ENCODE results near the gene TPSB2.
"Not testable (repeated sequence)": the region's sequence is repeated elsewhere in the genome, so short reads cannot be mapped to it uniquely, and the experiment has no call there.

The TPSB2 gene

GRCh38 chr16:1204933-1205332 is 25.1 kb downstream of the TPSB2 start:
- no peak overlapping the region for H3K27ac ChIP-seq (ENCODE audit: low read depth, low read length)
- no peaks in the 10 kb centered on the region for H3K27me3 ChIP-seq (ENCODE audit: insufficient read depth, low read length)
- H3K9me3 ChIP-seq (ENCODE audit: insufficient read depth, low read depth, low read length): no peaks in the 10 kb centered on the region
- H3K9ac ChIP-seq (ENCODE audit: low read depth, low read length): no peak overlapping the region
- H3K4me3 ChIP-seq (ENCODE audit: low read length): no peak overlapping the region
- no peaks in the 10 kb centered on the region for H3K4me1 ChIP-seq (ENCODE audit: insufficient read depth, low read length)
- WGBS: 90% methylated on average over 15 of the region's 21 CpGs
- peaks cover 28% of the 10 kb centered on the region for H3K36me3 ChIP-seq (ENCODE audit: insufficient read depth, low read length)

- WGBS: 96% methylated on average over 18 of the region's 18 CpGs
- no peaks in the 10 kb centered on the region for H3K27me3 ChIP-seq (ENCODE audit: insufficient read depth, low read length)
- H3K27ac ChIP-seq (ENCODE audit: low read depth, low read length): no peak overlapping the region
- H3K9me3 ChIP-seq (ENCODE audit: insufficient read depth, low read depth, low read length): no peaks in the 10 kb centered on the region
- H3K4me3 ChIP-seq (ENCODE audit: low read length): no peak overlapping the region
- H3K4me1 ChIP-seq (ENCODE audit: insufficient read depth, low read length): no peaks in the 10 kb centered on the region
- peaks cover 13% of the 10 kb centered on the region for H3K36me3 ChIP-seq (ENCODE audit: insufficient read depth, low read length)
- H3K9ac ChIP-seq (ENCODE audit: low read depth, low read length): no peak overlapping the region
These were observed 27.7 kb downstream of the TPSB2 start for GRCh38 chr16:1202274-1202673.

- Histone ChIP-seq H3K9ac (ENCODE audit: low read depth, low read length) (no peak overlapping the region), H3K4me3 (ENCODE audit: low read length) (no peak overlapping the region), H3K36me3 (ENCODE audit: insufficient read depth, low read length) (peaks cover 13% of the 10 kb centered on the region), H3K27me3 (ENCODE audit: insufficient read depth, low read length) (no peaks in the 10 kb centered on the region), H3K27ac (ENCODE audit: low read depth, low read length) (no peak overlapping the region), H3K4me1 (ENCODE audit: insufficient read depth, low read length) (no peaks in the 10 kb centered on the region), H3K9me3 (ENCODE audit: insufficient read depth, low read depth, low read length) (no peaks in the 10 kb centered on the region)
- 94% methylated on average over 25 of the region's 25 CpGs for WGBS
These were observed 28.5 kb downstream of the TPSB2 start for GRCh38 chr16:1201444-1201843.

- no peaks in the 10 kb centered on the region for H3K27me3 ChIP-seq (ENCODE audit: insufficient read depth, low read length)
These were observed 29.9 kb downstream of the TPSB2 start for GRCh38 chr16:1200014-1200627.

GRCh38 chr16:1199347-1200013 is 30.5 kb downstream of the TPSB2 start:
- Histone ChIP-seq H3K36me3 (ENCODE audit: insufficient read depth, low read length) (peaks cover 10% of the 10 kb centered on the region; the same call in 1 of the 2 replicates), H3K4me3 (ENCODE audit: low read length) (no peak overlapping the region), H3K4me1 (ENCODE audit: insufficient read depth, low read length) (no peaks in the 10 kb centered on the region), H3K27me3 (ENCODE audit: insufficient read depth, low read length) (no peaks in the 10 kb centered on the region), H3K27ac (ENCODE audit: low read depth, low read length) (no peak overlapping the region), H3K9me3 (ENCODE audit: insufficient read depth, low read depth, low read length) (no peaks in the 10 kb centered on the region), H3K9ac (ENCODE audit: low read depth, low read length) (no peak overlapping the region)
- 92% methylated on average over 10 of the region's 19 CpGs for WGBS

More at GRCh38 chr16:1200014-1200627, 29.9 kb downstream of the TPSB2 start:
- Histone ChIP-seq H3K4me3 (ENCODE audit: low read length) (no peak overlapping the region), H3K9me3 (ENCODE audit: insufficient read depth, low read depth, low read length) (no peaks in the 10 kb centered on the region), H3K4me1 (ENCODE audit: insufficient read depth, low read length) (no peaks in the 10 kb centered on the region), H3K27ac (ENCODE audit: low read depth, low read length) (no peak overlapping the region), H3K36me3 (ENCODE audit: insufficient read depth, low read length) (peaks cover 10% of the 10 kb centered on the region; the same call in 1 of the 2 replicates), H3K9ac (ENCODE audit: low read depth, low read length) (no peak overlapping the region)
- 96% methylated on average over 38 of the region's 38 CpGs for WGBS

GRCh38 chr16:1198671-1199346 is 31.2 kb downstream of the TPSB2 start:
- not testable (repeated sequence) for H3K4me1 ChIP-seq (ENCODE audit: insufficient read depth, low read length); H3K27me3 ChIP-seq (ENCODE audit: insufficient read depth, low read length); H3K9me3 ChIP-seq (ENCODE audit: insufficient read depth, low read depth, low read length); H3K9ac ChIP-seq (ENCODE audit: low read depth, low read length); H3K36me3 ChIP-seq (ENCODE audit: insufficient read depth, low read length); H3K27ac ChIP-seq (ENCODE audit: low read depth, low read length); H3K4me3 ChIP-seq (ENCODE audit: low read length)
- whole genome bisulfite sequencing: 87% methylated on average over 30 of the region's 44 CpGs

GRCh38 chr16:1198194-1198593 is 31.8 kb downstream of the TPSB2 start:
- Histone ChIP-seq H3K9me3 (ENCODE audit: insufficient read depth, low read depth, low read length) (no peaks in the 10 kb centered on the region), H3K27ac (ENCODE audit: low read depth, low read length) (no peak overlapping the region), H3K36me3 (ENCODE audit: insufficient read depth, low read length) (0 out of 2 replicates have a peak, but pooled peaks cover 3% of the 10 kb centered on the region), H3K9ac (ENCODE audit: low read depth, low read length) (no peak overlapping the region), H3K4me1 (ENCODE audit: insufficient read depth, low read length) (no peaks in the 10 kb centered on the region), H3K4me3 (ENCODE audit: low read length) (no peak overlapping the region), H3K27me3 (ENCODE audit: insufficient read depth, low read length) (no peaks in the 10 kb centered on the region)
- 91% methylated on average over 18 of the region's 18 CpGs for WGBS

GRCh38 chr16:1197237-1197866 is 32.6 kb downstream of the TPSB2 start:
- Histone ChIP-seq H3K4me1 (ENCODE audit: insufficient read depth, low read length) (no peaks in the 10 kb centered on the region), H3K4me3 (ENCODE audit: low read length) (no peak overlapping the region), H3K9me3 (ENCODE audit: insufficient read depth, low read depth, low read length) (no peaks in the 10 kb centered on the region), H3K36me3 (ENCODE audit: insufficient read depth, low read length) (0 out of 2 replicates have a peak, but pooled peaks cover 3% of the 10 kb centered on the region), H3K9ac (ENCODE audit: low read depth, low read length) (no peak overlapping the region), H3K27me3 (ENCODE audit: insufficient read depth, low read length) (no peaks in the 10 kb centered on the region), H3K27ac (ENCODE audit: low read depth, low read length) (no peak overlapping the region)
- WGBS: 93% methylated on average over 19 of the region's 19 CpGs

- Histone ChIP-seq H3K9me3 (ENCODE audit: insufficient read depth, low read depth, low read length) (no peaks in the 10 kb centered on the region), H3K4me3 (ENCODE audit: low read length) (no peak overlapping the region), H3K27me3 (ENCODE audit: insufficient read depth, low read length) (no peaks in the 10 kb centered on the region), H3K9ac (ENCODE audit: low read depth, low read length) (no peak overlapping the region), H3K36me3 (ENCODE audit: insufficient read depth, low read length) (0 out of 2 replicates have a peak, but pooled peaks cover under 1% of the 10 kb centered on the region), H3K4me1 (ENCODE audit: insufficient read depth, low read length) (no peaks in the 10 kb centered on the region), H3K27ac (ENCODE audit: low read depth, low read length) (no peak overlapping the region)
- WGBS: 88% methylated on average over 11 of the region's 11 CpGs
These were observed 33.5 kb downstream of the TPSB2 start for GRCh38 chr16:1196494-1196893.

GRCh38 chr16:1195393-1195666 is 34.7 kb downstream of the TPSB2 start:
- Histone ChIP-seq H3K4me1 (ENCODE audit: insufficient read depth, low read length) (no peaks in the 10 kb centered on the region), H3K27me3 (ENCODE audit: insufficient read depth, low read length) (no peaks in the 10 kb centered on the region), H3K36me3 (ENCODE audit: insufficient read depth, low read length) (no peaks in the 10 kb centered on the region), H3K9ac (ENCODE audit: low read depth, low read length) (no peak overlapping the region), H3K4me3 (ENCODE audit: low read length) (no peak overlapping the region), H3K9me3 (ENCODE audit: insufficient read depth, low read depth, low read length) (no peaks in the 10 kb centered on the region), H3K27ac (ENCODE audit: low read depth, low read length) (no peak overlapping the region)
- WGBS: 92% methylated on average over 14 of the region's 14 CpGs

GRCh38 chr16:1194665-1195392 is 35.2 kb downstream of the TPSB2 start:
- Histone ChIP-seq H3K9ac (ENCODE audit: low read depth, low read length) (no peak overlapping the region), H3K9me3 (ENCODE audit: insufficient read depth, low read depth, low read length) (no peaks in the 10 kb centered on the region), H3K36me3 (ENCODE audit: insufficient read depth, low read length) (no peaks in the 10 kb centered on the region), H3K4me3 (ENCODE audit: low read length) (no peak overlapping the region), H3K27ac (ENCODE audit: low read depth, low read length) (no peak overlapping the region), H3K4me1 (ENCODE audit: insufficient read depth, low read length) (no peaks in the 10 kb centered on the region), H3K27me3 (ENCODE audit: insufficient read depth, low read length) (no peaks in the 10 kb centered on the region)
- 66% methylated on average over 58 of the region's 61 CpGs for WGBS

All from HUES64 (cell line).